GM18867 (cell line): Measurements from ENCODE around the gene MYH7B.

Experiments used
- ATAC-seq: cut with Tn5 transposase; IDR thresholded peaks from one replicate; pipeline ENCODE4 v1.9.1; 2021; ENCODE audit warnings: mild to moderate bottlenecking, moderate library complexity; ENCODE audit not compliant: unreplicated experiment

Gene MYH7B

GRCh38 chr20:34943808-34944567 is 11.7 kb upstream of the MYH7B start:
- no peak for ATAC-seq

GRCh38 chr20:34945315-34946077 is 10.2 kb upstream of the MYH7B start:
- no peak for ATAC-seq

- ATAC-seq: no peak
Observed at GRCh38 chr20:34946661-34947060, 9.0 kb upstream of the MYH7B start.

GRCh38 chr20:34947336-34947735 is 8.3 kb upstream of the MYH7B start:
- ATAC-seq: no peak

GRCh38 chr20:34948030-34948429 is 7.6 kb upstream of the MYH7B start:
- no peak for ATAC-seq

GRCh38 chr20:34949120-34949519 is 6.5 kb upstream of the MYH7B start:
- ATAC-seq: no peak

GRCh38 chr20:34951252-34951651 is 4.4 kb upstream of the MYH7B start:
- ATAC-seq: no peak

GRCh38 chr20:34951652-34952051 is 4.0 kb upstream of the MYH7B start:
- ATAC-seq: no peak

- no peak for ATAC-seq
Observed at GRCh38 chr20:34952671-34953070, 3.0 kb upstream of the MYH7B start.

GRCh38 chr20:34953960-34954359 is 1.7 kb upstream of the MYH7B start:
- ATAC-seq: no peak

- no peak for ATAC-seq
Observed at GRCh38 chr20:34954904-34955230, 801 bp upstream of the MYH7B start.

GRCh38 chr20:34956041-34956458 is 382 bp downstream of the MYH7B start:
- ATAC-seq: no peak

GRCh38 chr20:34956751-34957472 is 1.2 kb downstream of the MYH7B start:
- no peak for ATAC-seq

GRCh38 chr20:34964486-34964885 is 8.8 kb downstream of the MYH7B start:
- no peak for ATAC-seq

GRCh38 chr20:34965051-34965450 is 9.4 kb downstream of the MYH7B start:
- no peak for ATAC-seq

GRCh38 chr20:34967421-34967820 is 11.8 kb downstream of the MYH7B start:
- no peak for ATAC-seq

- no peak for ATAC-seq
Observed at GRCh38 chr20:34968042-34968775, 12.5 kb downstream of the MYH7B start.

- ATAC-seq: no peak
Observed at GRCh38 chr20:34970193-34970840, 14.6 kb downstream of the MYH7B start.

- ATAC-seq: no peak
Observed at GRCh38 chr20:34970846-34971560, 15.3 kb downstream of the MYH7B start.
